Stimulated activated CD8-positive, alpha-beta memory T cell treated with anti-CD3 and anti-CD28 coated beads, Interleukin-12 subunit alpha, Interleukin-12 subunit beta, amount 100 ng/mL, for 1 hour (primary cell): ENCODE results near the gene DCLK2.

Experiments used
- DNase-seq: peaks from one replicate; pipeline ENCODE4 v3.0.0-alpha.2; 2020; ENCODE audit warnings: low read depth

The DCLK2 gene

GRCh38 chr4:150119492-150119891 lies 41.2 kb downstream of the DCLK2 start:
- DNase-seq = no peak

- DNase-seq = no peak
Observed at GRCh38 chr4:150123087-150123486, 44.8 kb downstream of the DCLK2 start.

- DNase-seq = no peak
Observed at GRCh38 chr4:150123796-150124677, 45.8 kb downstream of the DCLK2 start.

GRCh38 chr4:150126201-150126863 lies 48.1 kb downstream of the DCLK2 start:
- no peak for DNase-seq

- DNase-seq = no peak
Observed at GRCh38 chr4:150126864-150127203, 48.6 kb downstream of the DCLK2 start.

GRCh38 chr4:150127757-150128156 lies 49.5 kb downstream of the DCLK2 start:
- no peak for DNase-seq

- no peak for DNase-seq
Observed at GRCh38 chr4:150130933-150131332, 52.7 kb downstream of the DCLK2 start.

- no peak for DNase-seq
Observed at GRCh38 chr4:150131581-150132228, 53.5 kb downstream of the DCLK2 start.

GRCh38 chr4:150133605-150134004 lies 55.4 kb downstream of the DCLK2 start:
- DNase-seq = no peak

- DNase-seq = no peak
Observed at GRCh38 chr4:150135134-150135772, 57.0 kb downstream of the DCLK2 start.

GRCh38 chr4:150136036-150136435 lies 57.8 kb downstream of the DCLK2 start:
- no peak for DNase-seq

- DNase-seq = no peak
Observed at GRCh38 chr4:150136481-150136880, 58.2 kb downstream of the DCLK2 start.

- no peak for DNase-seq
Observed at GRCh38 chr4:150139297-150139865, 61.1 kb downstream of the DCLK2 start.

GRCh38 chr4:150140774-150141400 lies 62.6 kb downstream of the DCLK2 start:
- DNase-seq = no peak

- no peak for DNase-seq
Observed at GRCh38 chr4:150141756-150142155, 63.5 kb downstream of the DCLK2 start.

GRCh38 chr4:150142831-150143230 lies 64.6 kb downstream of the DCLK2 start:
- no peak for DNase-seq

GRCh38 chr4:150145090-150145945 lies 67.1 kb downstream of the DCLK2 start:
- DNase-seq = no peak

GRCh38 chr4:150145946-150146340 lies 67.7 kb downstream of the DCLK2 start:
- DNase-seq = no peak

GRCh38 chr4:150149381-150149780 lies 71.1 kb downstream of the DCLK2 start:
- no peak for DNase-seq

- DNase-seq = no peak
Observed at GRCh38 chr4:150150629-150151062, 72.4 kb downstream of the DCLK2 start.

GRCh38 chr4:150152766-150153165 lies 74.5 kb downstream of the DCLK2 start:
- DNase-seq = no peak
